HCT116 (cell line): ENCODE data around the gene CGB7. TPM values are rescaled to one million over a fixed set of nuclear protein-coding genes. Genes with fewer than 3 reads are reported as not detected.
A peak's percentile ranks its signal among the peaks of the same experiment; 100 is the strongest.

Source experiments
- ATAC-seq: fragments of 200-7000 bp; cut with Tn5 transposase; 2 replicates; pipeline ENCODE4 v1.9.1; 2020; ENCODE audit warnings: mild to moderate bottlenecking, moderate library complexity
- BruUV-seq: library from RNA; stranded (reverse); fragments of 400-500 nt; replicated peaks from 2 replicates; lab custom pipeline; 2021; lab: Mats Ljungman, UMichigan
- CTCF ChIA-PET: fragments of 300-600 bp; sonication (Branson Sonifier 250); formaldehyde crosslinking; loops from one replicate; lab custom pipeline; 2021; ENCODE audit warnings: antibody characterized with exemption; lab: Charles Lee
- POLR2A ChIA-PET: fragments of 300-600, 350-600 bp; sonication (Branson Sonifier 250); formaldehyde crosslinking; loops from one replicate; lab custom pipeline; 2021; ENCODE audit warnings: antibody characterized with exemption; lab: Charles Lee
- RAD21 ChIA-PET, 2 experiments: fragments of 300-600 bp; sonication (Branson Sonifier 250); formaldehyde crosslinking; loops; one replicate each; lab custom pipeline; 2023; ENCODE audit warnings: low total read pairs in 2 of 2; ENCODE audit not compliant: uncharacterized antibody in 2 of 2, unreplicated experiment in 2 of 2, low non-redundant PET in 1 of 2; lab: Charles Lee
- DNase-seq: peaks from one replicate; pipeline ENCODE4 v3.0.0-alpha.2; 2010; ENCODE audit warnings: low read depth, low spot score
- H2AFZ ChIP-seq: fragments of 200-600 bp; shearing (Covaris generic), sonication (generic); 2 replicates; pipeline ENCODE4 v1.6.1; 2017; ENCODE audit warnings: low read depth, mixed run types, mixed read lengths, antibody characterized with exemption, low read length; ENCODE audit not compliant: poor library complexity, severe bottlenecking
- H3K27ac ChIP-seq: 2 replicates; pipeline ENCODE4 v1.5.1; 2012; ENCODE audit warnings: low read depth, low read length
- H3K27me3 ChIP-seq: fragments of 200-600 bp; sonication (generic); 2 replicates; pipeline ENCODE4 v1.6.1; 2016; ENCODE audit warnings: mixed run types, low read length, mixed read lengths; ENCODE audit not compliant: insufficient read depth
- H3K36me3 ChIP-seq, 2 experiments: fragments of 200-500 bp in 1 of 2; fragments of 200-600 bp in 1 of 2; sonication (Bioruptor generic) in 1 of 2; sonication (generic) in 1 of 2; 2 replicates each; pipeline versions ENCODE4 v1.5.1 to v1.6.1; 2014 to 2016; ENCODE audit warnings: low read length in 2 of 2, inconsistent platforms in 1 of 2, mixed read lengths in 1 of 2, mixed run types in 1 of 2; ENCODE audit not compliant: insufficient read depth in 2 of 2, control insufficient read depth in 1 of 2
- H3K4me1 ChIP-seq, 2 experiments: fragments of 200-600 bp in 1 of 2; sonication (generic) in 1 of 2; 2 replicates each; pipeline versions ENCODE4 v1.5.1 to v1.6.1; 2012 to 2017; ENCODE audit warnings: low read length in 2 of 2, inconsistent platforms in 1 of 2, mild to moderate bottlenecking in 1 of 2, mixed read lengths in 1 of 2, mixed run types in 1 of 2, moderate library complexity in 1 of 2; ENCODE audit not compliant: insufficient read depth in 2 of 2, control insufficient read depth in 1 of 2
- H3K4me2 ChIP-seq: fragments of 200-600 bp; sonication (generic); 2 replicates; pipeline ENCODE4 v1.6.1; 2017; ENCODE audit warnings: mixed run types, low read length, mixed read lengths
- H3K4me3 ChIP-seq, 2 experiments: fragments of 200-600 bp in 1 of 2; sonication (generic) in 1 of 2; replicated peaks in 1 of 2; 2 replicates each; pipeline ENCODE4 v1.5.1; 2011 to 2016; ENCODE audit warnings: low read length in 2 of 2, control low read depth in 1 of 2, low read depth in 1 of 2, mild to moderate bottlenecking in 1 of 2, mixed read lengths in 1 of 2, mixed run types in 1 of 2
- H3K79me2 ChIP-seq: fragments of 200-600 bp; sonication (generic); 2 replicates; pipeline ENCODE4 v1.6.1; 2017; ENCODE audit warnings: mild to moderate bottlenecking, mixed run types, low read length, moderate library complexity, mixed read lengths; ENCODE audit not compliant: insufficient read depth
- H3K9ac ChIP-seq: fragments of 200-600 bp; sonication (generic); 2 replicates; pipeline ENCODE4 v1.6.1; 2016; ENCODE audit warnings: low read length, mixed read lengths
- H3K9me2 ChIP-seq: fragments of 200-600 bp; sonication (generic), shearing (Covaris generic); 2 replicates; pipeline ENCODE4 v1.6.1; 2017; ENCODE audit warnings: mixed run types, mild to moderate bottlenecking, moderate library complexity; ENCODE audit not compliant: insufficient read depth
- H3K9me3 ChIP-seq, 2 experiments: fragments of 200-500 bp in 1 of 2; fragments of 200-600 bp in 1 of 2; sonication (Bioruptor generic) in 1 of 2; sonication (generic) in 1 of 2; 2 replicates each; pipeline ENCODE4 v1.6.1; 2014 to 2017; ENCODE audit warnings: low read length in 2 of 2, mixed read lengths in 2 of 2, inconsistent platforms in 1 of 2, low read depth in 1 of 2, mild to moderate bottlenecking in 1 of 2, mixed run types in 1 of 2, moderate library complexity in 1 of 2; ENCODE audit not compliant: control insufficient read depth in 1 of 2, insufficient read depth in 1 of 2
- H4K20me1 ChIP-seq: fragments of 200-600 bp; sonication (generic), shearing (Covaris generic); 2 replicates; pipeline ENCODE4 v1.6.1; 2017; ENCODE audit warnings: mixed run types, mild to moderate bottlenecking, moderate library complexity; ENCODE audit not compliant: insufficient read depth
- CBX3 ChIP-seq: IDR thresholded peaks from 2 replicates; pipeline ENCODE4 v1.6.1; 2012; ENCODE audit warnings: low read depth
- CEBPB ChIP-seq: IDR thresholded peaks from 2 replicates; pipeline ENCODE4 v1.6.1; 2012; ENCODE audit warnings: low read depth
- CTCF ChIP-seq, 3 experiments: fragments of 200-600 bp in 1 of 3; sonication (generic) in 1 of 3; IDR thresholded peaks in 2 of 3; conservative IDR thresholded peaks in 1 of 3; 2 replicates each; pipeline ENCODE4 v1.5.1; 2012 to 2017; ENCODE audit warnings: low read depth in 2 of 3, low read length in 2 of 3, antibody characterized with exemption in 1 of 3, borderline replicate concordance in 1 of 3, control low read depth in 1 of 3, mild to moderate bottlenecking in 1 of 3, mixed read lengths in 1 of 3, mixed run types in 1 of 3, moderate library complexity in 1 of 3; ENCODE audit not compliant: insufficient read depth in 1 of 3
- EGR1 ChIP-seq: IDR thresholded peaks from 2 replicates; pipeline ENCODE4 v1.6.1; 2012; ENCODE audit warnings: low read depth
- ELF1 ChIP-seq: IDR thresholded peaks from 2 replicates; pipeline ENCODE4 v1.6.1; 2012; ENCODE audit warnings: low read depth, borderline replicate concordance
- EZH2phosphoT487 ChIP-seq: fragments of 200-600 bp; IDR thresholded peaks from 2 replicates; pipeline ENCODE4 v1.6.1; 2018; ENCODE audit warnings: antibody characterized with exemption, borderline replicate concordance
- JUND ChIP-seq: IDR thresholded peaks from 2 replicates; pipeline ENCODE4 v1.6.1; 2012
- POLR2AphosphoS5 ChIP-seq: IDR thresholded peaks from 2 replicates; pipeline ENCODE4 v1.6.1; 2011; ENCODE audit warnings: mild to moderate bottlenecking, low read depth, low read length, moderate library complexity
- RAD21 ChIP-seq: IDR thresholded peaks from 2 replicates; pipeline ENCODE4 v1.6.1; 2012; ENCODE audit warnings: low read depth, mild to moderate bottlenecking
- REST ChIP-seq: IDR thresholded peaks from 2 replicates; pipeline ENCODE4 v1.6.1; 2012; ENCODE audit warnings: low read depth
- SIN3A ChIP-seq: IDR thresholded peaks from 2 replicates; pipeline ENCODE4 v1.6.1; 2012; ENCODE audit warnings: low read depth
- SP1 ChIP-seq: IDR thresholded peaks from 2 replicates; pipeline ENCODE4 v1.6.1; 2012; ENCODE audit warnings: low read depth
- SRF ChIP-seq: IDR thresholded peaks from 2 replicates; pipeline ENCODE4 v1.6.1; 2012; ENCODE audit warnings: low read depth
- TCF7L2 ChIP-seq: IDR thresholded peaks from 2 replicates; pipeline ENCODE4 v1.7.0; 2011; ENCODE audit warnings: borderline replicate concordance, inconsistent platforms; ENCODE audit not compliant: insufficient read depth, insufficient read length; ENCODE audit errors: extremely low read depth
- YY1 ChIP-seq: IDR thresholded peaks from 2 replicates; pipeline ENCODE4 v1.6.1; 2011; ENCODE audit warnings: low read length, low read depth, moderate library complexity, mild to moderate bottlenecking; ENCODE audit not compliant: insufficient replicate concordance; ENCODE audit errors: extremely low read depth
- ZNF274 ChIP-seq: fragments of 200-500 bp; sonication (Bioruptor generic); IDR thresholded peaks from 2 replicates; pipeline ENCODE4 v1.6.1; 2014; ENCODE audit warnings: mild to moderate bottlenecking, low read depth, low read length, inconsistent platforms
- intact Hi-C: fragments of 100-400 bp; cut with micrococcal nuclease; formaldehyde crosslinking; loops from 2 replicates; pipeline ENCODE4 v1.10.0; 2022
- total RNA-seq: library from RNA; stranded (reverse); gene quantifications from one replicate; pipeline ENCODE4 v1.2.1, GENCODE V29; 2021; ENCODE audit not compliant: unreplicated experiment
- TF ChIP-seq, protein P1 (sequence below): IDR thresholded peaks from 2 replicates; pipeline ENCODE4 v1.6.1; 2012
- TF ChIP-seq, protein P2 (sequence below): IDR thresholded peaks from 2 replicates; pipeline ENCODE4 v1.6.1; 2011; ENCODE audit warnings: mild to moderate bottlenecking, low read length, moderate library complexity; ENCODE audit not compliant: insufficient replicate concordance; ENCODE audit errors: extremely low read depth

Gene CGB7
- total RNA-seq, 1 experiment from 2014 or later: 5.4 TPM

DNA sequence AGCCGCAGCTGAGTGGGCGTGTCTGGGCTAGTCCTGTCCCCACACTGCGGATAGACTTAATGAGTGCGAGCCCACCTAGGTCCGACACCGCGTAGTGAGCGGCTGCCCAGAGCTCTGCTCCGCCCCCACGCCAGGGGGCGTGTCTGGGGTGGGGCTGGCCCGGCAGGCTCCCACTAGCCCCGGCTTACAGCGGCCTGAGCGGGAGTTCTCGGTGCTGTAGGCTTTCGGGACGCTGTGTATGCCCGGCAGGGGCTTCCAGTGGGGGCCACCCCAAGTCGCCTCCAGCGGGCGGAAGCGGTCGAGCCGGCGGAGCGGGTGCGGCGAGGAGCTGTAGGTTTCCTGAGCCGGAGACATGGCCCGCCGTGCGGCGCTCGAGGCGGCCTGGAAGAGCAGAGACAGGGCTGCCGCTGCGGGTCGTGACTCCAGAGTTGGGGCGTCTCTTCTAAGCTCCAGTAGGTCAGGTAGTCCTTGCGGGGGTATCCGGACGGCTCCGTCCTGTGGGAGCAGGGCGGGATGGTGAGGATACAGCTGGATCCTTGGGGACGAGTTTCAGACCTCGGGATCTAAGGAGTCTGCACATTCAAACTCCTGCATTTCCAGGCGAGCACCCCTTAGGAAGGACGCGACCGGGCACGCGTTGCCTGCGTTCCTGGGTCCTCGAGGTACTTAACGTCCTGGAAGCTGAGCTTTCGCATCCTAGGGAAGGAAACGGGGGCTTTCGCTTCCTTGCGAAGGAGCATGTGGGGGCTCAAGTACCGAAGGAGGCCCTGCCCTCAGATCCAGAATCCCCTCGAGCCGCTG, 1.2 kb downstream of the CGB7 start:
- intact Hi-C loops: no loop called here
- Histone ChIP-seq H4K20me1 (no peaks in the 10 kb centered on the region), H3K4me2 (peak overlapping the region; percentile 81), H3K27ac (peak overlapping the region; percentile 81), H2AFZ (peak overlapping the region; percentile 11), H3K9me3 (no peaks in the 10 kb centered on the region), H3K9ac (peak overlapping the region; percentile 73), H3K4me1 (peaks cover 17 to 56% of the 10 kb centered on the region in 2 experiments), H3K79me2 (no peaks in the 10 kb centered on the region; the same call in 1 of the 2 replicates), H3K9me2 (no peaks in the 10 kb centered on the region), H3K4me3 (peak overlapping the region; percentile 65 to 67), H3K36me3 (no peaks in the 10 kb centered on the region), H3K27me3 (no peaks in the 10 kb centered on the region)
- DNase-seq (peak; percentile 34), ATAC-seq (peak; percentile 86)
- ChIA-PET POLR2A (interaction anchor here (1.0 to 1.7 kb wide), 3 partner anchors 37 to 63 kb away, joined by 3 to 4 read pairs (median 3); partner anchors contain the start of genes GYS1 and RUVBL2), RAD21 (no interaction called here), CTCF (interaction anchor here (1.3 to 4.1 kb wide), 2 partner anchors 41 to 63 kb away, joined by 5 to 20 read pairs; partner anchors contain the start of genes GYS1 and RUVBL2)
- TSS peak; percentile 67 for BruUV-seq
- TF ChIP-seq REST: no peak
- TF ChIP-seq, protein P1, sequence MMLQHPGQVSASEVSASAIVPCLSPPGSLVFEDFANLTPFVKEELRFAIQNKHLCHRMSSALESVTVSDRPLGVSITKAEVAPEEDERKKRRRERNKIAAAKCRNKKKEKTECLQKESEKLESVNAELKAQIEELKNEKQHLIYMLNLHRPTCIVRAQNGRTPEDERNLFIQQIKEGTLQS: no peak
- peak; percentile 77 for TF ChIP-seq POLR2AphosphoS5
- TF ChIP-seq, protein P2, sequence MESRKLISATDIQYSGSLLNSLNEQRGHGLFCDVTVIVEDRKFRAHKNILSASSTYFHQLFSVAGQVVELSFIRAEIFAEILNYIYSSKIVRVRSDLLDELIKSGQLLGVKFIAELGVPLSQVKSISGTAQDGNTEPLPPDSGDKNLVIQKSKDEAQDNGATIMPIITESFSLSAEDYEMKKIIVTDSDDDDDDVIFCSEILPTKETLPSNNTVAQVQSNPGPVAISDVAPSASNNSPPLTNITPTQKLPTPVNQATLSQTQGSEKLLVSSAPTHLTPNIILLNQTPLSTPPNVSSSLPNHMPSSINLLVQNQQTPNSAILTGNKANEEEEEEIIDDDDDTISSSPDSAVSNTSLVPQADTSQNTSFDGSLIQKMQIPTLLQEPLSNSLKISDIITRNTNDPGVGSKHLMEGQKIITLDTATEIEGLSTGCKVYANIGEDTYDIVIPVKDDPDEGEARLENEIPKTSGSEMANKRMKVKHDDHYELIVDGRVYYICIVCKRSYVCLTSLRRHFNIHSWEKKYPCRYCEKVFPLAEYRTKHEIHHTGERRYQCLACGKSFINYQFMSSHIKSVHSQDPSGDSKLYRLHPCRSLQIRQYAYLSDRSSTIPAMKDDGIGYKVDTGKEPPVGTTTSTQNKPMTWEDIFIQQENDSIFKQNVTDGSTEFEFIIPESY: no peak
- TF ChIP-seq TCF7L2: no peak
- no peak for TF ChIP-seq ZNF274
- no peak for TF ChIP-seq RAD21
- peak in 1 of 3 experiments; percentile 12; a peak in 1 of 6 replicates for TF ChIP-seq CTCF (IDR thresholded peaks at IDR 0.05 in 2 of 3, conservative IDR thresholded peaks at IDR 0.05 in 1 of 3; ENCODE audit: borderline replicate concordance in 1 of 3, insufficient read depth in 1 of 3, low read depth in 2 of 3, low read length in 2 of 3)
- no peak for TF ChIP-seq YY1
- TF ChIP-seq CBX3: no peak
- no peak for TF ChIP-seq SRF
- no peak for TF ChIP-seq EZH2phosphoT487
- TF ChIP-seq SP1: no peak
- no peak for TF ChIP-seq JUND
- TF ChIP-seq CEBPB: no peak
- no peak for TF ChIP-seq ELF1
- TF ChIP-seq EGR1: peak; percentile 83
- no peak for TF ChIP-seq SIN3A
